HepG2 (cell line): ENCODE data around the gene SNAP29. TPM values are rescaled to one million over a fixed set of nuclear protein-coding genes. Genes with fewer than 3 reads are reported as not detected.

Experiments
- AGO2 ChIP-seq: fragments of 200-400 bp; formaldehyde crosslinking; optimal IDR thresholded peaks from 2 replicates; pipeline ENCODE3; 2017; ENCODE audit warnings: mild to moderate bottlenecking, low read depth, low read length, moderate library complexity
- FOSL1 ChIP-seq: sonication (generic); formaldehyde crosslinking; IDR thresholded peaks from 2 replicates; pipeline ENCODE4 v1.9.0; 2021; ENCODE audit warnings: missing genetic modification reagents, borderline replicate concordance
- GZF1 ChIP-seq: sonication (generic); formaldehyde crosslinking; IDR thresholded peaks from 2 replicates; pipeline ENCODE4 v1.5.1; 2020; ENCODE audit warnings: mild to moderate bottlenecking, missing genetic modification reagents
- HNRNPK ChIP-seq: fragments of 200-400 bp; formaldehyde crosslinking; IDR thresholded peaks from 2 replicates; pipeline ENCODE4 v1.6.1; 2018; ENCODE audit warnings: low read length, low read depth, moderate library complexity, mild to moderate bottlenecking; ENCODE audit not compliant: poor library complexity, severe bottlenecking
- HNRNPL ChIP-seq: fragments of 200-400 bp; formaldehyde crosslinking; IDR thresholded peaks from 2 replicates; pipeline ENCODE4 v1.6.1; 2017; ENCODE audit warnings: mild to moderate bottlenecking, low read depth, low read length
- KAT8 ChIP-seq: IDR thresholded peaks from 2 replicates; pipeline ENCODE4 v1.6.1; 2016; ENCODE audit warnings: missing genetic modification reagents, missing compliant biosample characterization
- MTA1 ChIP-seq: sonication (generic); formaldehyde crosslinking; IDR thresholded peaks from 2 replicates; pipeline ENCODE4 v1.4.0; 2020; ENCODE audit warnings: missing genetic modification reagents, mild to moderate bottlenecking, borderline replicate concordance
- MXD1 ChIP-seq: sonication (generic); formaldehyde crosslinking; IDR thresholded peaks from 2 replicates; pipeline ENCODE4 v1.4.0; 2020; ENCODE audit warnings: mild to moderate bottlenecking, missing genetic modification reagents
- MZF1 ChIP-seq: sonication (generic); formaldehyde crosslinking; IDR thresholded peaks from 2 replicates; pipeline ENCODE4 v1.8.1; 2023; ENCODE audit warnings: mild to moderate bottlenecking, missing genetic modification reagents, borderline replicate concordance
- NCOA2 ChIP-seq: sonication (generic); formaldehyde crosslinking; IDR thresholded peaks from 2 replicates; pipeline ENCODE4 v1.8.0; 2022; ENCODE audit warnings: inconsistent platforms
- RBM39 ChIP-seq: fragments of 200-400 bp; formaldehyde crosslinking; IDR thresholded peaks from one replicate; pipeline ENCODE4 v1.6.1; 2018; ENCODE audit warnings: antibody characterized with exemption, mild to moderate bottlenecking, low read depth, low read length; ENCODE audit not compliant: poor library complexity, severe bottlenecking
- SRSF9 ChIP-seq: fragments of 200-400 bp; formaldehyde crosslinking; IDR thresholded peaks from 2 replicates; pipeline ENCODE4 v1.6.1; 2018; ENCODE audit warnings: borderline replicate concordance, mild to moderate bottlenecking, low read depth, low read length; ENCODE audit not compliant: insufficient read depth, poor library complexity, severe bottlenecking
- THYN1 ChIP-seq: sonication (generic); formaldehyde crosslinking; IDR thresholded peaks from 2 replicates; pipeline ENCODE4 v1.8.1; 2023; ENCODE audit warnings: low read depth, mild to moderate bottlenecking, moderate library complexity, missing genetic modification reagents, borderline replicate concordance
- ZFP82 ChIP-seq: sonication (generic); formaldehyde crosslinking; IDR thresholded peaks from 2 replicates; pipeline ENCODE4 v1.5.1; 2020; ENCODE audit warnings: mild to moderate bottlenecking, missing genetic modification reagents, borderline replicate concordance
- ZFY ChIP-seq: sonication (generic); formaldehyde crosslinking; IDR thresholded peaks from 2 replicates; pipeline ENCODE4 v1.4.0; 2020; ENCODE audit warnings: missing genetic modification reagents
- ZNF264 ChIP-seq: sonication (generic); formaldehyde crosslinking; IDR thresholded peaks from 2 replicates; pipeline ENCODE4 v1.4.0; 2020; ENCODE audit warnings: missing genetic modification reagents
- polyA plus RNA-seq, 8 experiments: library from polyadenylated mRNA; depleted of rRNA in 3 of 8; stranded (reverse) in 7 of 8; unstranded in 1 of 8; fragments of >200 nt; fragmentation: Illumina TruSeq in 4 of 8; extraction: Trizol in 4 of 8; gene quantifications; 2 replicates each; pipeline versions ENCODE4 v1.2.1 to v1.2.3, GENCODE V29; 2011 to 2016; ENCODE audit warnings: low read depth in 4 of 8, missing spikeins in 1 of 8, mixed read lengths in 1 of 8; ENCODE audit not compliant: insufficient read depth in 1 of 8
- total RNA-seq, 5 experiments: library from RNA; depleted of rRNA; stranded (reverse); fragments of >200 nt; fragmentation: Illumina TruSeq; extraction: Trizol; gene quantifications; 2 replicates each; pipeline ENCODE4 v1.2.3, GENCODE V29; 2016; ENCODE audit warnings: low read depth in 1 of 5
- TF ChIP-seq, protein P1 (sequence below): sonication (generic); formaldehyde crosslinking; IDR thresholded peaks from 2 replicates; pipeline ENCODE4 v1.5.0; 2020; ENCODE audit warnings: mild to moderate bottlenecking, missing genetic modification reagents, borderline replicate concordance
- TF ChIP-seq, protein P2 (sequence below): sonication (generic); formaldehyde crosslinking; IDR thresholded peaks from 2 replicates; pipeline ENCODE4 v1.4.0; 2020; ENCODE audit warnings: mild to moderate bottlenecking, missing genetic modification reagents, borderline replicate concordance

SNAP29 gene
- total and polyA plus RNA-seq, 2 of the 13 experiments (the other 11 are each of a cell fraction or from before 2014, with no cell fraction given), result 12.3 to 30.7 TPM

- TF ChIP-seq, protein P1, sequence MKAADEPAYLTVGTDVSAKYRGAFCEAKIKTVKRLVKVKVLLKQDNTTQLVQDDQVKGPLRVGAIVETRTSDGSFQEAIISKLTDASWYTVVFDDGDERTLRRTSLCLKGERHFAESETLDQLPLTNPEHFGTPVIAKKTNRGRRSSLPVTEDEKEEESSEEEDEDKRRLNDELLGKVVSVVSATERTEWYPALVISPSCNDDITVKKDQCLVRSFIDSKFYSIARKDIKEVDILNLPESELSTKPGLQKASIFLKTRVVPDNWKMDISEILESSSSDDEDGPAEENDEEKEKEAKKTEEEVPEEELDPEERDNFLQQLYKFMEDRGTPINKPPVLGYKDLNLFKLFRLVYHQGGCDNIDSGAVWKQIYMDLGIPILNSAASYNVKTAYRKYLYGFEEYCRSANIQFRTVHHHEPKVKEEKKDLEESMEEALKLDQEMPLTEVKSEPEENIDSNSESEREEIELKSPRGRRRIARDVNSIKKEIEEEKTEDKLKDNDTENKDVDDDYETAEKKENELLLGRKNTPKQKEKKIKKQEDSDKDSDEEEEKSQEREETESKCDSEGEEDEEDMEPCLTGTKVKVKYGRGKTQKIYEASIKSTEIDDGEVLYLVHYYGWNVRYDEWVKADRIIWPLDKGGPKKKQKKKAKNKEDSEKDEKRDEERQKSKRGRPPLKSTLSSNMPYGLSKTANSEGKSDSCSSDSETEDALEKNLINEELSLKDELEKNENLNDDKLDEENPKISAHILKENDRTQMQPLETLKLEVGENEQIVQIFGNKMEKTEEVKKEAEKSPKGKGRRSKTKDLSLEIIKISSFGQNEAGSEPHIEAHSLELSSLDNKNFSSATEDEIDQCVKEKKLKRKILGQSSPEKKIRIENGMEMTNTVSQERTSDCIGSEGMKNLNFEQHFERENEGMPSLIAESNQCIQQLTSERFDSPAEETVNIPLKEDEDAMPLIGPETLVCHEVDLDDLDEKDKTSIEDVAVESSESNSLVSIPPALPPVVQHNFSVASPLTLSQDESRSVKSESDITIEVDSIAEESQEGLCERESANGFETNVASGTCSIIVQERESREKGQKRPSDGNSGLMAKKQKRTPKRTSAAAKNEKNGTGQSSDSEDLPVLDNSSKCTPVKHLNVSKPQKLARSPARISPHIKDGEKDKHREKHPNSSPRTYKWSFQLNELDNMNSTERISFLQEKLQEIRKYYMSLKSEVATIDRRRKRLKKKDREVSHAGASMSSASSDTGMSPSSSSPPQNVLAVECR (CRISPR knock-in tag), result peak; percentile 95
- peak; percentile 92 for TF ChIP-seq KAT8 (CRISPR knock-in tag)
- TF ChIP-seq SRSF9, result no peak
- peak; percentile 31 for TF ChIP-seq HNRNPK
- peak; percentile 76; the same call in 1 of the 2 replicates for TF ChIP-seq MTA1 (CRISPR knock-in tag)
- peak; percentile 81 for TF ChIP-seq MXD1
- peak; percentile 64; the same call in 1 of the 2 replicates for TF ChIP-seq NCOA2
- peak; percentile 75 for TF ChIP-seq RBM39
- TF ChIP-seq, protein P2, sequence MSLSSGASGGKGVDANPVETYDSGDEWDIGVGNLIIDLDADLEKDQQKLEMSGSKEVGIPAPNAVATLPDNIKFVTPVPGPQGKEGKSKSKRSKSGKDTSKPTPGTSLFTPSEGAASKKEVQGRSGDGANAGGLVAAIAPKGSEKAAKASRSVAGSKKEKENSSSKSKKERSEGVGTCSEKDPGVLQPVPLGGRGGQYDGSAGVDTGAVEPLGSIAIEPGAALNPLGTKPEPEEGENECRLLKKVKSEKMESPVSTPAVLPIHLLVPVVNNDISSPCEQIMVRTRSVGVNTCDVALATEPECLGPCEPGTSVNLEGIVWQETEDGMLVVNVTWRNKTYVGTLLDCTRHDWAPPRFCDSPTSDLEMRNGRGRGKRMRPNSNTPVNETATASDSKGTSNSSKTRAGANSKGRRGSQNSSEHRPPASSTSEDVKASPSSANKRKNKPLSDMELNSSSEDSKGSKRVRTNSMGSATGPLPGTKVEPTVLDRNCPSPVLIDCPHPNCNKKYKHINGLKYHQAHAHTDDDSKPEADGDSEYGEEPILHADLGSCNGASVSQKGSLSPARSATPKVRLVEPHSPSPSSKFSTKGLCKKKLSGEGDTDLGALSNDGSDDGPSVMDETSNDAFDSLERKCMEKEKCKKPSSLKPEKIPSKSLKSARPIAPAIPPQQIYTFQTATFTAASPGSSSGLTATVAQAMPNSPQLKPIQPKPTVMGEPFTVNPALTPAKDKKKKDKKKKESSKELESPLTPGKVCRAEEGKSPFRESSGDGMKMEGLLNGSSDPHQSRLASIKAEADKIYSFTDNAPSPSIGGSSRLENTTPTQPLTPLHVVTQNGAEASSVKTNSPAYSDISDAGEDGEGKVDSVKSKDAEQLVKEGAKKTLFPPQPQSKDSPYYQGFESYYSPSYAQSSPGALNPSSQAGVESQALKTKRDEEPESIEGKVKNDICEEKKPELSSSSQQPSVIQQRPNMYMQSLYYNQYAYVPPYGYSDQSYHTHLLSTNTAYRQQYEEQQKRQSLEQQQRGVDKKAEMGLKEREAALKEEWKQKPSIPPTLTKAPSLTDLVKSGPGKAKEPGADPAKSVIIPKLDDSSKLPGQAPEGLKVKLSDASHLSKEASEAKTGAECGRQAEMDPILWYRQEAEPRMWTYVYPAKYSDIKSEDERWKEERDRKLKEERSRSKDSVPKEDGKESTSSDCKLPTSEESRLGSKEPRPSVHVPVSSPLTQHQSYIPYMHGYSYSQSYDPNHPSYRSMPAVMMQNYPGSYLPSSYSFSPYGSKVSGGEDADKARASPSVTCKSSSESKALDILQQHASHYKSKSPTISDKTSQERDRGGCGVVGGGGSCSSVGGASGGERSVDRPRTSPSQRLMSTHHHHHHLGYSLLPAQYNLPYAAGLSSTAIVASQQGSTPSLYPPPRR (CRISPR knock-in tag), result peak; percentile 87; the same call in 1 of the 2 replicates
- no peak for TF ChIP-seq MZF1
- peak; percentile 31; the same call in 1 of the 2 replicates for TF ChIP-seq FOSL1
- TF ChIP-seq ZNF264, result no peak
- no peak for TF ChIP-seq THYN1 (CRISPR knock-in tag)
- peak; percentile 71 for TF ChIP-seq ZFY (CRISPR knock-in tag)
- peak; percentile 79; the same call in 1 of the 2 replicates for TF ChIP-seq ZFP82
- peak; percentile 67 for TF ChIP-seq AGO2
- TF ChIP-seq HNRNPL, result peak; percentile 76; the same call in 1 of the 2 replicates
- no peak for TF ChIP-seq GZF1 (CRISPR knock-in tag)
Observed at GRCh38 chr22:20916916-20917810, 58.4 kb downstream of the SNAP29 start, which contains the start of gene CRKL (continued).
